Activated CD8-positive, alpha-beta memory T cell treated with anti-CD3 and anti-CD28 coated beads, Interleukin-2, amount 50 U/mL, for 24 hours (primary cell): ENCODE results near the gene CYP21A2.
"Not testable (repeated sequence)": the region's sequence is repeated elsewhere in the genome, so short reads cannot be mapped to it uniquely, and the experiment has no call there.

ENCODE experiments used
- DNase-seq: peaks from one replicate; pipeline ENCODE4 v3.0.0-alpha.2; 2020; ENCODE audit errors: extremely low read depth

CYP21A2 gene

DNA sequence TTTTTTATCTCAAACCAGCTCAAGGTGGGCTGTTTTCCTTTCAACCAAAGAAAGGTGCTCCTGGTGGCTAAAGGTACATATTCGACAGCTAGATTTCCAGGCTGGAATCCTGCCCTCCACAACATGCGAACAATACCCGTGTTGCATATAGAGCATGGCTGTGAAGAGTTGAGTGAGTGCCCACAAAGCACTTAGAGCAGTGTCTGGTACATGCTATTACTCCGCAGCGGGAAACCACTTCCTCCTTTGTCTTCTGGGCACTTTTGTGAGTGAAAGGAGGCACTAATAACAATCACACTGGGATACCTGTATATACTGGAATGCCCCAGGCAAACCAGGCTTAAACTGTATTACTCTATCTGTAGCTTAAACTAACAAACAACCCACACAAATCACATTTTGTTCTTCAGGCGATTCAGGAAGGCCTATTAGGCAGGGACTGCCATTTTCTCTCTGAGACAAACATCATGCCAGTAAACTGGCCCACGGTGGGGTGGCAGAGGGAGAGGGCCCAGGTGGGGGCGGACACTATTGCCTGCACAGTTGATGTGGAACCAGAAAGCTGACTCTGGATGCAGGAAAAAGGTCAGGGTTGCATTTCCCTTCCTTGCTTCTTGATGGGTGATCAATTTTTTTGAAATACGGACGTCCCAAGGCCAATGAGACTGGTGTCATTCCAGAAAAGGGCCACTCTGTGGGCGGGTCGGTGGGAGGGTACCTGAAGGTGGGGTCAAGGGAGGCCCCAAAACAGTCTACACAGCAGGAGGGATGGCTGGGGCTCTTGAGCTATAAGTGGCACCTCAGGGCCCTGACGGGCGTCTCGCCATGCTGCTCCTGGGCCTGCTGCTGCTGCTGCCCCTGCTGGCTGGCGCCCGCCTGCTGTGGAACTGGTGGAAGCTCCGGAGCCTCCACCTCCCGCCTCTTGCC lies at the start of gene CYP21A2:
TSS of gene CYP21A2 (plus strand) at position 818 of the 927 bp plus-strand sequence. CDS start at position 826, 8 bp downstream.
- not testable (repeated sequence) for DNase-seq

DNA sequence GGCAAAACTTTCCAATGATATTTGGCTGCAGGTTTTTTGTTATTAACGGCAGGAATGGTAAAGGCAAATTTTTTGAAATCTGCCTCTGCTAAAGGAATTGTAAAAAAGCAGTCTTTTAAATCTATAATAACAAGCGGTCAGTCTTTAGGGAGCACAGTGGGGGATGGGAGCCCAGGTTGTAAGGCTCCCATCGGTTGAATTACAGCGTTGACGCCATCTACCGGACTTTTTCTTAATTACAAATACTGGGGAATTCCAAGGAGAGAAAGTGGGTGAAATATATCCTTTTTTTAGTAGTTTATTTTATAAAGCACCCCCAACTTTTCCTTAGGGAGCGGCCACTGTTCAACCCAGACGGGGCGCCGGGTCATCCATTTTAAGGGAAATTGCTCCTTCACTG lies 48.9 kb upstream of the CYP21A2 start:
- DNase-seq, result not testable (repeated sequence)

DNA sequence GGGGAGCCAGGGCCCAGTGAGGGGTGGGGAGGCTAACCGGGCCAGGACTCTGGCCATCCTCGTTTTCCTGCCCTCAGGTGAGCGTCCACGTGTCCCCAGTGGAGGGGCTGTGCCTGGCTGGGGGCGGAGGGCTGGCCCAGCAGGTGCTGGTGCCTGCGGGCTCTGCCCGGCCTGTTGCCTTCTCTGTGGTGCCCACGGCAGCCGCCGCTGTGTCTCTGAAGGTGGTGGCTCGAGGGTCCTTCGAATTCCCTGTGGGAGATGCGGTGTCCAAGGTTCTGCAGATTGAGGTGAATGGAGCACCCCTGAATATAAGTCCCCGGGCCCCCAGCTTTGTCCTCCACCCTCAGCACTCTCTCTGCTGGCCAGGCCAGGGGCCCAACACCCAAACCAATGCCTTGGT lies 43.8 kb upstream of the CYP21A2 start:
- DNase-seq, result not testable (repeated sequence)

DNA sequence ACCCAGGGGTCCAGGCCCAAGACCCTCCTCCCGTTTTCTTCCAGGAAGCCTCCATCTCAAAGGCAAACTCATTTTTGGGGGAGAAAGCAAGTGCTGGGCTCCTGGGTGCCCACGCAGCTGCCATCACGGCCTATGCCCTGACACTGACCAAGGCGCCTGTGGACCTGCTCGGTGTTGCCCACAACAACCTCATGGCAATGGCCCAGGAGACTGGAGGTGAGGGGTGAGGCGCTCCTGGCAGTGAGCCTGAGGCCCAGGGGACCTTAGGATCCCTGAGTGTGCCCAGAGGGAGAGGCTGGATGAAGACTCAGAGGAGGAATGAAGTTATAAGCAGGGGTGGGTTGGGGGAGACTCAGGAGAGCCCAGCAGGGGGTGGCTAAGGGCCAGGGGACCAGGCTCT lies 41.8 kb upstream of the CYP21A2 start:
- DNase-seq, result not testable (repeated sequence)

DNA sequence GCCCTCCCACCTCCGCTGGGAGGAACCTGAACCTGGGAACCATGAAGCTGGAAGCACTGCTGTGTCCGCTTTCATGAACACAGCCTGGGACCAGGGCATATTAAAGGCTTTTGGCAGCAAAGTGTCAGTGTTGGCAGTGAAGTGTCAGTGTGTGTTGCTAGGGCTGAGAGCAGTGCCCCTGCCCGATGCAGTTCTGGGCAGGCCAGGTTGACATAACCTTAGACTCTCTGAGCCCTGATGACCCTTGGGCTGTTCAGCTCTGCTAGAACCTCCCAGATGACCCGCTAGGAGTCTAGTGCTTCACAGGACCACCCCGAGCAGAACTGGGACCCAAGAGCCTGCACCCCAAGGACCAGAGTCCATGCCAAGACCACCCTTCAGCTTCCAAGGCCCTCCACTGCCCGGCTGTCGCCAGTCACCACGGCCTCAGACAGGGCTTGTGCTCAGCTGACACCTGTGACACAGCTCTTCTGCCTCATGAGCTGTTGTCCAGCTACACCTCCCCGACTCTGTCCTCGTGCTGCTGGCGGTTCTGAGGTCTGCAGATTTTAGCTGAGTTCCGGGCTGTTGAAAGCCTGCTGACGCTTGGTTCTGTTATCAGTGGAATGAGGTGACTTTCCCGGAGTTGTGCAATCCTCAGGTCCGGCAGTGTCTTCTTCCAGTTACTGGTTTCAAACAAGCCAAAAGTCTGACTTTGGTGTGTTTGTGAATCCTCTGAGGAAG lies 35.5 kb upstream of the CYP21A2 start:
- DNase-seq, result not testable (repeated sequence)

DNA sequence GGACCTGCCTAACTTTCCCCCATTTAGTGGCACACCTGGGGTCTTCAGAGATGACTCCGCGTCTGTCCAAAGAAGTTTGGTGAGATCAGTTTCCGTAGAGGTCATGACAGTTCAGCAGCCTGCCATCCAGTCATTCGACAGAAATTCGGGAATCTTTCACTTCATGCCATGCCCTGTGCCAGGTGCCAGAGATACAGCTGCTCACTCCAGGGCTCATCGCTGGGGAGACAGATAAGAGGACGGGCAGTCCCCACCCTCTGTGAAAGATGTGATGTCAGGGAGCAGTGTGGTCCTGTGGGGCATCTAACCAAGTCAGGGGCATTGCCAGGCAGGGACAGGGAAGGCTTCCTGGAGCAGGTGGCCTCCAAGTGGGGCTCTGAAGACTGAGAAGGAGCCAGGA lies 34.9 kb upstream of the CYP21A2 start:
- DNase-seq, result not testable (repeated sequence)

DNA sequence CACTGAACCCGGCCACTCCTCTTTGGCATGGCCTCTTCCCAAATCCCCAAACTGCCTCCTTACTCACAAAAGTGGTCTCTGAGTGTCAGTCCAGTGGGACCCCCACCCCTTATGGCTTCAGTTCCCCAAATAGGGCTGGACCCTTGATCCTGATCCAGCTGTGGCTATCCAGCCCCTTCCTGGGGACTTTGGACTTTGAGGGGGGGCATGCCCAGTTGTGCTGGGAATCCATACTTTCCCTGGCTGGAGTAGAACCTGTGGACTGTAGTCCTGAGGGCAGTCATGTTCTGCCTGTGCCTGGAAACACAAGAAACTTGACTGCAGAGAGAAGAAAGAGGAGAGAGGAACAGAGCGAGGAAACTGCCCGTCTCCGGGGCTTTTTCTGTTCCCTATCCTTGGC lies 33.8 kb upstream of the CYP21A2 start:
- DNase-seq, result not testable (repeated sequence)

DNA sequence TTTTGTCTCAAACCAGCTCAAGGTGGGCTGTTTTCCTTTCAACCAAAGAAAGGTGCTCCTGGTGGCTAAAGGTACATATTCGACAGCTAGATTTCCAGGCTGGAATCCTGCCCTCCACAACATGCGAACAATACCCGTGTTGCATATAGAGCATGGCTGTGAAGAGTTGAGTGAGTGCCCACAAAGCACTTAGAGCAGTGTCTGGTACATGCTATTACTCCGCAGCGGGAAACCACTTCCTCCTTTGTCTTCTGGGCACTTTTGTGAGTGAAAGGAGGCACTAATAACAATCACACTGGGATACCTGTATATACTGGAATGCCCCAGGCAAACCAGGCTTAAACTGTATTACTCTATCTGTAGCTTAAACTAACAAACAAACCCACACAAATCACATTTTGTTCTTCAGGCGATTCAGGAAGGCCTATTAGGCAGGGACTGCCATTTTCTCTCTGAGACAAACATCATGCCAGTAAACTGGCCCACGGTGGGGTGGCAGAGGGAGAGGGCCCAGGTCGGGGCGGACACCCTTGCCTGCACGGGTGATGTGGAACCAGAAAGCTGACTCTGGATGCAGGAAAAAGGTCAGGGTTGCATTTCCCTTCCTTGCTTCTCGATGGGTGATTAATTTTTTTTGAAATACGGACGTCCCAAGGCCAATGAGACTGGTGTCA lies 33.2 kb upstream of the CYP21A2 start:
- DNase-seq, result not testable (repeated sequence)

DNA sequence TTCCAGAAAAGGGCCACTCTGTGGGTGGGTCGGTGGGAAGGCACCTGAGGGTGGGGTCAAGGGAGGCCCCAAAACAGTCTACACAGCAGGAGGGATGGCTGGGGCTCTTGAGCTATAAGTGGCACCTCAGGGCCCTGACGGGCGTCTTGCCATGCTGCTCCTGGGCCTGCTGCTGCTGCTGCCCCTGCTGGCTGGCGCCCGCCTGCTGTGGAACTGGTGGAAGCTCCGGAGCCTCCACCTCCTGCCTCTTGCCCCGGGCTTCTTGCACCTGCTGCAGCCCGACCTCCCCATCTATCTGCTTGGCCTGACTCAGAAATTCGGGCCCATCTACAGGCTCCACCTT lies 32.7 kb upstream of the CYP21A2 start:
- not testable (repeated sequence) for DNase-seq

DNA sequence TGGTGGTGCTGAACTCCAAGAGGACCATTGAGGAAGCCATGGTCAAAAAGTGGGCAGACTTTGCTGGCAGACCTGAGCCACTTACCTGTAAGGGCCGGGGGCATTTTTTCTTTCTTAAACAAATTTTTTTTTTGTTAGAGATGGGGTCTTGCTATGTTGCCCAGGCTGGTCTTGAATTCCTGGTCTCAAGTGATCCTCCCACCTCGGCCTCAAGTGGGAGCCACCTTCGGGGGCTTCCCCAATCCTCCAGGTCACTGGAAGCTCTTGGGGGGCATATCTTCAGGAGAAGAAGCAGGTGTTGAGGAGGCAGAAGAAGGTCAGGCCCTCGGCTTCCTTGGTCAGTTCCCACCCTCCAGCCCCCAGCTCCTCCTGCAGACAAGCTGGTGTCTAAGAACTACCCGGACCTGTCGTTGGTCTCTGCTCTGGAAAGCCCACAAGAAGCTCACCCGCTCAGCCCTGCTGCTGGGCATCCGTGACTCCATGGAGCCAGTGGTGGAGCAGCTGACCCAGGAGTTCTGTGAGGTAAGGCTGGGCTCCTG lies 32.2 kb upstream of the CYP21A2 start:
- DNase-seq, result not testable (repeated sequence)

DNA sequence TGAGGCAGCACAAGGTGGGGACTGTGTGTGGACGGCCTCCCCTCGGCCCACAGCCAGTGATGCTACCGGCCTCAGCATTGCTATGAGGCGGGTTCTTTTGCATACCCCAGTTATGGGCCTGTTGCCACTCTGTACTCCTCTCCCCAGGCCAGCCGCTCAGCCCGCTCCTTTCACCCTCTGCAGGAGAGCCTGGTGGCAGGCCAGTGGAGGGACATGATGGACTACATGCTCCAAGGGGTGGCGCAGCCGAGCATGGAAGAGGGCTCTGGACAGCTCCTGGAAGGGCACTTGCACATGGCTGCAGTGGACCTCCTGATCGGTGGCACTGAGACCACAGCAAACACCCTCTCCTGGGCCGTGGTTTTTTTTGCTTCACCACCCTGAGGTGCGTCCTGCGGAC lies 31.1 kb upstream of the CYP21A2 start:
- DNase-seq, result not testable (repeated sequence)

DNA sequence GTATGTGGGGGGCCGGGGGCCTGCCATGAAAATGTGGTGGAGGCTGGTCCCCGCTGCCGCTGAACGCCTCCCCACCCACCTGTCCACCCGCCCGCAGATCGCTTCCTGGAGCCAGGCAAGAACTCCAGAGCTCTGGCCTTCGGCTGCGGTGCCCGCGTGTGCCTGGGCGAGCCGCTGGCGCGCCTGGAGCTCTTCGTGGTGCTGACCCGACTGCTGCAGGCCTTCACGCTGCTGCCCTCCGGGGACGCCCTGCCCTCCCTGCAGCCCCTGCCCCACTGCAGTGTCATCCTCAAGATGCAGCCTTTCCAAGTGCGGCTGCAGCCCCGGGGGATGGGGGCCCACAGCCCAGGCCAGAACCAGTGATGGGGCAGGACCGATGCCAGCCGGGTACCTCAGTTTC lies 30.2 kb upstream of the CYP21A2 start:
- DNase-seq, result not testable (repeated sequence)

DNA sequence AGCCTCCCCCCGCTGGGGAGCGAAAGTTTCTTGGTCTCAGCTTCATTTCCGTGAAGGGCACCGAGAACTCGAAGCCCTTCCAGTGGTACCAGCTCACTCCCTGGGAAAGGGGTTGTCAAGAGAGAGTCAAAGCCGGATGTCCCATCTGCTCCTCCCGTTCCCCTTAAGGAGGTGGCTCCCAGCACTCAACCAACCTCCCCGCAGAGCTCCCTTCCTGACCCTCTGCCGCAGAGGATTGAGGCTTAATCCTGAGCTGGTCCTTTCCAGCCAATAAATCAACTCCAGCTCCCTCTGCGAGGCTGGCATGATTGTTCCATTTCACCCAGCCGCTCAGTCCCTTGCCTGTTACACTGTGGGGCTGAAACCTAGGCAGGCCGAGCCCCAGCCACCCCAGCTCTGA lies 29.6 kb upstream of the CYP21A2 start:
- not testable (repeated sequence) for DNase-seq

DNA sequence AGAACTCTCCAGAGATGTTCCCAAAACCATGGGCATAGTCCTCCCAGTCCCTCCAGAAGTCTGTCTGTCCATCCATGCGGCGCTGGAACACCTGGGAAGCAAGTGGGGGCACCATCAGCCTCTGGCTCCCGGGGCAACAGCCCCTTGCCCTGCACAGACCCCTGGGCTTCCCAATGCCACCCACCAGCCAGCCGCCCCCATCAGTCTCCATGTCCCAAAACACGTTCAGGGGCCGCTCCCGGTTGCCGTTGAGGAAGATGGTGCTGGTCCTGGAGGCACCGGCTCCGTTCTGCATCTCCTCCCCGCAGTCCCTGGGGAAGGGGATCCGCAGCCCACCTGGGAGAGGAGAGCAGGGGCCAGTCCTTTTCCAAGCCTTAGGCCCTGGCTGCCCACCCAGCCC lies 28.7 kb upstream of the CYP21A2 start:
- not testable (repeated sequence) for DNase-seq

DNA sequence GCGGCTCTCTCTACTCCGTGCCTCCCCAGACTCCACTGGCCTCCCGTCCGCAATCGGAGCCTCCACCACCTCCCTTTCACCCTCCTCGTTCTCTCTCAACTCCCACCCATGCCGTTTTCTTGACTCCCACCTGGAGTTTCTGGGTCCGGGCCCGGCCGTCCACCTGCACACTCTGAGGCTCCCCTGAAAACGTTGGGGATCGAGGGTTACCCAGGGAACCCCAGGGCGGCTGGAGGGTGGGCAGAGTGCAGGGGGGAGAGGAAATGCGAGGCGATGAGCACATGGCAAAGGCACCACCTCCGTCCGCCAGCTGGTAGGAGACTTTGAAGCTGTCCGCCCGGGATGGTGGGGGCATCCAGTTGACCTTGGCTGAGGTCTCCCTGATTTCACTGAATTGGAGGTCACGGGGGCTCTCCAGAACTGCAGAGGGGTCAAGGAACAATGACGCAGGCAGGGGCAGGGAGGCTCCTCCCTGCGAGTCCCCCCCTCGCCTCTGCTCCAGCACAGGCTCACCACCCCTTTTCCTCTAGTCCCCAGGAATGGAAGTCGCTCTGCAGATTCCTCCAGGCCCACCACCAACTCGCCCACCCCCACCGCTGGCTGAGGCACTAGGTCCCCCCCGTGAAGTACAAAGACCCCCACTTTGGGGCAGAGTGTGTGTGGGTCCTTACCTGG lies 27.2 kb upstream of the CYP21A2 start:
- DNase-seq, result not testable (repeated sequence)

DNA sequence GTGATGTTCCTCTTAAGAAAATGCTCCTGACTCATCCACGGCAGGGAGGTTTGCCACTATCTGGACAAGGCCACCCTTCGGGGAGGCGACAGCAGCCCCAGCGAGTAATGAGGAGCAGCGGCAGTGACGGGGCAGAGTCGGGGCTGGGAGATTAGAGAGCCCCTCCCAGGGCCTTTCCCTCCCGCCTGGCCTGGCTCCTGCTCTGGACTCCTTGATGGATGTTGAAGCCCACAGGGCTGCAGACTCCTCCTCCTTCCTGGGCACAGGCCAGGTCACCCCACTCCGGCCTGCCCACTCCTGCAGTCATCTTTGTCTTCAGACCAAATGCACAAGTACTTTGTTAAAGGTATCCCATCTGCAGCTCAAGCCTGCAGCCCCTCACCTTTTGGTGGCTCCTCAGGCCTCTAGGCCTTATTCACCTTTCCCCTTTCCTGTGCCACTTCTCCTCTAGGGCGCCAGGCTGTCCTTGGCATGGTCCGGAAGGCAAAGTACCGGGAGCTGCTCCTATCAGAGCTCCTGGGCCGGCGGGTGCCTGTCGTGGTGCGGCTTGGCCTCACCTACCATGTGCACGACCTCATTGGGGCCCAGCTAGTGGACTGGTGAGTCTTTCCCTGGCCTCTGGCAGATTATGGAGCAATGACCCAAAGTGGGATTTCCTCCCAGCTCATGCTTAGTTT lies 25.1 kb upstream of the CYP21A2 start:
- DNase-seq, result not testable (repeated sequence)

DNA sequence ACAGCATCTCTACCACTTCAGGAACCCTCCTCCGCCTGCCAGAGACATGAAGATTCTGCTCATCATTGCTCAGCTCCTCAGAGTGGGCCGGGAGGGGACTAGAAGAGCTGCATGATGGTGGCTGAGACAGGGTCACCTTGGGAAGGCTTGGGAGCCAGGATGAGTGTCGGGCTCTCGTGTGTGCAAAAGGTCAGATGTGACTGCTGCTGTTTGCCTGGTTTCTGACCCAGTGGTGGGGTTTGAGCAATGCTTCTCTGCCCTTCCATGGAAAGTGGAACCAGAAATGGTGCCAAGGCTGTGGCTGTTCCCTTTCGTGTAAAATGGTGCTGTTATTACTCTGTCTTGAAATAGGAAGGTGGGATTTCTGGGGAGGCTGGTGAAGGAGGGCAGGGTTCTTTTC lies 24.5 kb upstream of the CYP21A2 start:
- not testable (repeated sequence) for DNase-seq

DNA sequence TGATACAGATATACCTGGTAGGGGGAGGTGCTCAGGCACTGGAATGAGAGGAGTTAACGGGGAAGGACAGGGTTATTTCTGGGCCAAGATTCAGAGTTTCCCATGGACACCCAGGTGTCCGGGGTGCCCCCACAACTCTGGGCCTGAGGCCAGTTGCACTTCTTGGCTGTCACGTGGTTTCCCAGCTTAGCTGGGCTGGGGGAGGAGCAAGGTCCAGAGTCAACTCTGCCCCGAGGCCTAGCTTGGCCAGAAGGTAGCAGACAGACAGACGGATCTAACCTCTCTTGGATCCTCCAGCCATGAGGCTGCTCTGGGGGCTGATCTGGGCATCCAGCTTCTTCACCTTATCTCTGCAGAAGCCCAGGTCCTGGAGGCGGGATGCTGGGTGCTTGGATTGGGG lies 23.7 kb upstream of the CYP21A2 start, which contains the start of gene C4B:
TSS of gene C4B (plus strand) at position 249 of the 400 bp plus-strand sequence. CDS start at position 300, 51 bp downstream.
- DNase-seq, result not testable (repeated sequence)

DNA sequence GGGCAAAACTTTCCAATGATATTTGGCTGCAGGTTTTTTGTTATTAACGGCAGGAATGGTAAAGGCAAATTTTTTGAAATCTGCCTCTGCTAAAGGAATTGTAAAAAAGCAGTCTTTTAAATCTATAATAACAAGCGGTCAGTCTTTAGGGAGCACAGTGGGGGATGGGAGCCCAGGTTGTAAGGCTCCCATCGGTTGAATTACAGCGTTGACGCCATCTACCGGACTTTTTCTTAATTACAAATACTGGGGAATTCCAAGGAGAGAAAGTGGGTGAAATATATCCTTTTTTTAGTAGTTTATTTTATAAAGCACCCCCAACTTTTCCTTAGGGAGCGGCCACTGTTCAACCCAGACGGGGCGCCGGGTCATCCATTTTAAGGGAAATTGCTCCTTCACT lies 16.1 kb upstream of the CYP21A2 start:
- DNase-seq, result not testable (repeated sequence)

DNA sequence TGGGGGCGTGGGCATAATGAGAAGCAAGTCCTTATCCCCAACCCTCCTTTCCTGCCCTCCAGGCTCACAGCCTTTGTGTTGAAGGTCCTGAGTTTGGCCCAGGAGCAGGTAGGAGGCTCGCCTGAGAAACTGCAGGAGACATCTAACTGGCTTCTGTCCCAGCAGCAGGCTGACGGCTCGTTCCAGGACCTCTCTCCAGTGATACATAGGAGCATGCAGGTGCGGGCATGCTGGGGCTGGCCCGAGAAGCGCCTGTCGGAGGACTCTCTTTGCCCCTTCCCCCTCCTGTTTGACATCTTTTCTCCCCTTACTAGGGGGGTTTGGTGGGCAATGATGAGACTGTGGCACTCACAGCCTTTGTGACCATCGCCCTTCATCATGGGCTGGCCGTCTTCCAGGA lies 9.6 kb upstream of the CYP21A2 start:
- not testable (repeated sequence) for DNase-seq

DNA sequence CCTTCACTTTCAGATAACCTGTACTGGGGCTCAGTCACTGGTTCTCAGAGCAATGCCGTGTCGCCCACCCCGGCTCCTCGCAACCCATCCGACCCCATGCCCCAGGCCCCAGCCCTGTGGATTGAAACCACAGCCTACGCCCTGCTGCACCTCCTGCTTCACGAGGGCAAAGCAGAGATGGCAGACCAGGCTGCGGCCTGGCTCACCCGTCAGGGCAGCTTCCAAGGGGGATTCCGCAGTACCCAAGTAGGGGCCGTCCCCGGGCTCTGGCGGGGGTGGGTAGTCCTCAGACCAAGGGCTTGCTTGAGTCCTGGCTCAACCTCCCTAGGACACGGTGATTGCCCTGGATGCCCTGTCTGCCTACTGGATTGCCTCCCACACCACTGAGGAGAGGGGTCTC lies 8.7 kb upstream of the CYP21A2 start:
- not testable (repeated sequence) for DNase-seq
